ENCODE results near the gene JAM3.
A peak's percentile ranks its signal among the peaks of the same experiment; 100 is the strongest.
"Not testable (repeated sequence)": the region's sequence is repeated elsewhere in the genome, so short reads cannot be mapped to it uniquely, and the experiment has no call there.

The JAM3 gene

DNA sequence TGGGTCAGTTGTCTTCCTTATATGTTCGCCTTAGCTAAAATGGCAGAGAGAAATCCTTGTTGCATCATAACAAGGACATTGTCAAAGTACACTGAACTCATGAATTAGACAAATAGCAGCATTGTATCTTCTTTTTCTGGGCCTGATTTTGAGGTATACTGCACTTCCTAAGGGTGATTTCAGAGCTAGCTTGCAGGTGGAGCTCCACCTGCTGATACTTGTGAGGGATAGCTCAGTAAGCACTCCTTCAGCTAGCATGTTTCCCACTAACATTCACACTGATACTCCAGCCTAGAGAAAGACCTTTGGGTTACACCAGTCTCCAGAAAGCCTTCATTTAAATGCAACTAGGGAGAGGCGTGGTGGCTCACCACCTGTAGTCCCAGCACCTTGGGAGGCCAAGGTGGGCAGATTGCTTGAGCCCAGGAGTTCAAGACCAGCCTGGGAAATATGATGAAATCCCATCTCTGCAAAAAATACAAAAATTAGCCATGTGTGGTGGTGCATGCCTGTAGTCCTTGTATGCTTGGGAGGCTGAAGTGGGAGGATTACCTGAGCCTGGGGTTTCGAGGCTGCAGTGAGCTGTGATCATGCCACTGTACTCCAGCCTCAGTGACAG lies 29.8 kb downstream of the JAM3 start:
- Histone ChIP-seq H3K9ac (ENCODE audit: insufficient read length) (no peak overlapping the region), H3K27ac (no peak overlapping the region), H3K4me3 (no peak overlapping the region), H3K9me3 (ENCODE audit: low read depth, low read length) (no peaks in the 10 kb centered on the region), H3K36me3 (ENCODE audit: insufficient read depth, low read length) (no peaks in the 10 kb centered on the region)
- no peak for DNase-seq (ENCODE audit: low read depth, low spot score)
- TF ChIP-seq EZH2 (IDR thresholded peaks at IDR 0.05) (no peak), FOXP2 (optimal IDR thresholded peaks at IDR 0.05; ENCODE audit: control extremely low read depth, extremely low read length, insufficient read depth) (no peak), POLR2AphosphoS5 (IDR thresholded peaks at IDR 0.05; ENCODE audit: borderline replicate concordance, low read depth, low read length) (no peak)

DNA sequence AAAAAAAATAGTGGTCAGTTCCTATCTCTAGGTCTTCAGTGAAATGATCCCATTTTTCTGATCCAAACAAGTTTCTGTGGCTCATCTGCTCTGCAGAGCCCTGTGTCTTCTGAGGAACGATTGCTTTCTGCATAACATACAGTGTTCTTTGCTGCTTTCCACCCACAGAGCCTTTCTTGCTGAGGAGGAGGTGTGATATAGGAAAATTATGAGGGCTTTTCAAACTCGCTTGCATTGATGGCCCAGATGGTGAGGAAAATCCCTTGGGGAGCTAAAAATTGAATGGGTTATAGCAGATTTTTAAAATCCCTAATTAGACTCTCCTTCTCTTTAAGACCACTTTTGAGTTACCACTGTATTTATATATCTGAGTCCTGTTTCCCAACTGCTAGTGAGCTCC lies 31.3 kb downstream of the JAM3 start:
- no peak for TF ChIP-seq FOXP2 (optimal IDR thresholded peaks at IDR 0.05; ENCODE audit: control extremely low read depth, extremely low read length, insufficient read depth)
- no peak for TF ChIP-seq EZH2 (IDR thresholded peaks at IDR 0.05)
- no peak for TF ChIP-seq POLR2AphosphoS5 (IDR thresholded peaks at IDR 0.05; ENCODE audit: borderline replicate concordance, low read depth, low read length)

DNA sequence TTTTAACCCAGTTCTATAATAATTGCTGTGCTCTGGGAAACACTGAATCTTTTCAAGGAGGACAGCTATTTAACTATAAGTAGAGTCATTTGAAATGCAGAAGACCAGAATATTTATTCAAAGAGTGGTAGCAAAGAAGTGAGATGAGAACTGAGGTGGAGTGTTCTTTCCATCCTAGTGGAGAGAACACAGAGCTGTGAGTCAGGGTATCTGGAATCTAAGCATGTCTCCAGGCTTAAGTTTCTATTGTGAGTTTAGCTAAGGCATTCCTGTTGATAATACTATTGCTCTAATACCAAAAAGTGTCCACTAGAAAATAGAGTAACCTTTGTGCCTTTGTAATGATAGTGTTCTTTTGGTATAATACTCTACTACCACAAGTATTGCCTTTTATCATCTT lies 32.4 kb downstream of the JAM3 start:
- Histone ChIP-seq H3K36me3 (ENCODE audit: insufficient read depth, low read length) (no peaks in the 10 kb centered on the region), H3K9ac (ENCODE audit: insufficient read length) (no peak overlapping the region), H3K27ac (no peak overlapping the region), H3K9me3 (ENCODE audit: low read depth, low read length) (no peaks in the 10 kb centered on the region), H3K4me3 (no peak overlapping the region)
- DNase-seq (ENCODE audit: low read depth, low spot score), result no peak
- no peak for TF ChIP-seq EZH2 (IDR thresholded peaks at IDR 0.05)
- TF ChIP-seq POLR2AphosphoS5 (IDR thresholded peaks at IDR 0.05; ENCODE audit: borderline replicate concordance, low read depth, low read length), result no peak
- no peak for TF ChIP-seq FOXP2 (optimal IDR thresholded peaks at IDR 0.05; ENCODE audit: control extremely low read depth, extremely low read length, insufficient read depth)

More for the DNA sequence above, 31.3 kb downstream of the JAM3 start:
- DNase-seq (ENCODE audit: low read depth, low spot score), result no peak
- Histone ChIP-seq H3K4me3 (no peak overlapping the region), H3K27ac (no peak overlapping the region), H3K9me3 (ENCODE audit: low read depth, low read length) (no peaks in the 10 kb centered on the region), H3K36me3 (ENCODE audit: insufficient read depth, low read length) (no peaks in the 10 kb centered on the region), H3K9ac (ENCODE audit: insufficient read length) (no peak overlapping the region)

DNA sequence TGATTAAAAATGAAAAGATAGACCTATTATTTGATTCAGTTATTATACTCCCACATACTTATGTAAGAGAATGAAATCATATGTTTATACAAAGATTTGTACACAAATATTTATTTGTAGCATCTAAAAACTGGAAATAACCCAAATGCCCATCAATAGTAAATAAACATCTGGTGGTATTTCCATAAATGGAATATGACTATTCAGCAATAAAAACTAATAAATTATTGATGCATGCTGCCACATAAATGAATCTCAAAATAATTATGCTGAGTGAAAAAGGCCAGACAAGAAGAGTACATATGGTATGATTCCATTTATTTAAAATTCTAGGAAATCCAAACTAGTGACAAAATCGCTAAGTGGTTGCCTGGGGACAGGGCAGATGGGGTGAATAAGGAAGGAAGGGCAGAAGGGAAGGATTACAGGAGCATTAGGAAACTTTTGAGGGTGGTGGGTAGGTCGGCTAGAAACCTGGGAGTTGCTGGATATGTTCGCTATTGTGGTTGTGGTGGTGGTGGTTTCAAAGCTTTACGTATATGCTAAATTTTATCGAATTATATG lies 41.5 kb downstream of the JAM3 start:
- no peak overlapping the region for H3K9ac ChIP-seq (ENCODE audit: insufficient read length)
- H3K9me3 ChIP-seq (ENCODE audit: low read depth, low read length), result no peaks in the 10 kb centered on the region
- peak overlapping the region; percentile 49; the same call in 1 of the 2 replicates for H3K27ac ChIP-seq
- TF ChIP-seq POLR2AphosphoS5 (IDR thresholded peaks at IDR 0.05; ENCODE audit: borderline replicate concordance, low read depth, low read length) (no peak), FOXP2 (optimal IDR thresholded peaks at IDR 0.05; ENCODE audit: control extremely low read depth, extremely low read length, insufficient read depth) (no peak), EZH2 (IDR thresholded peaks at IDR 0.05) (no peak)
- no peak overlapping the region for H3K4me3 ChIP-seq
- DNase-seq (ENCODE audit: low read depth, low spot score), result no peak
- peaks cover 3% of the 10 kb centered on the region; the same call in 1 of the 2 replicates for H3K36me3 ChIP-seq (ENCODE audit: insufficient read depth, low read length)

DNA sequence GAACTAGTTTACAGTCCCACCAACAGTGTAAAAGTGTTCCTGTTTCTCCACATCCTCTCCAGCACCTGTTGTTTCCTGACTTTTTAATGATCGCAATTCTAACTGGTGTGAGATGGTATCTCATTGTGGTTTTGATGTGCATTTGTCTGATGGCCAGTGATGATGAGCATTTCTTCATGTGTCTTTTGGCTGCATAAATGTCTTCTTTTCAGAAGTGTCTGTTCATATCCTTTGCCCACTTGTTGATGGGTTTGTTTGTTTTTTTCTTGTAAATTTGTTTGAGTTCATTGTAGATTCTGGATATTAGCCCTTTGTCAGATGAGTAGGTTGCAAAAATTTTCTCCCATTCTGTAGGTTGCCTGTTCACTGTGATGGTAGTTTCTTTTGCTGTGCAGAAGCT lies 44.9 kb downstream of the JAM3 start:
- H3K9me3 ChIP-seq (ENCODE audit: low read depth, low read length); H3K36me3 ChIP-seq (ENCODE audit: insufficient read depth, low read length); DNase-seq (ENCODE audit: low read depth, low spot score); H3K9ac ChIP-seq (ENCODE audit: insufficient read length); H3K4me3 ChIP-seq; H3K27ac ChIP-seq: not testable (repeated sequence)

DNA sequence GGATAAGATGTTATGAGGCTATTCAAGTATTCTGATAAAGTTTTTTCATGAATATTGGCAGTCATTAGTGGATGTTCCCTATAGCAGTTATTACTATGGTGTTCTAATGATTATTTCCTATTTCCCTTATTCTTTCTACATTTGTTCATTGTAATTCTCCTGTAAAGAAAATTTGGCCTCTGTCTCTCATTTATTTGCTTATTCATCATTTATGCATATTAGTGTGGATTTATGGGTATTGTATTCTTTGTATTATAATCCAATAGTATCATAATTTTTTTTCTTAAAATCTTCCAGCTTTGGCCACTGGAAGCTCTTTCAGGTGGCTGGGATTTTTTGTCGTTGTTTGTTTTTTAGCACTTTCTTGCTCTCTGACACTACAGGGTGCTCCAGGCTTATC lies 47.3 kb downstream of the JAM3 start:
- Histone ChIP-seq H3K9me3 (ENCODE audit: low read depth, low read length) (no peaks in the 10 kb centered on the region), H3K27ac (no peak overlapping the region), H3K4me3 (no peak overlapping the region), H3K36me3 (ENCODE audit: insufficient read depth, low read length) (peaks cover 3% of the 10 kb centered on the region; the same call in 1 of the 2 replicates), H3K9ac (ENCODE audit: insufficient read length) (no peak overlapping the region)
- DNase-seq (ENCODE audit: low read depth, low spot score), result no peak
- TF ChIP-seq FOXP2 (optimal IDR thresholded peaks at IDR 0.05; ENCODE audit: control extremely low read depth, extremely low read length, insufficient read depth), result no peak
- TF ChIP-seq EZH2 (IDR thresholded peaks at IDR 0.05), result no peak
- no peak for TF ChIP-seq POLR2AphosphoS5 (IDR thresholded peaks at IDR 0.05; ENCODE audit: borderline replicate concordance, low read depth, low read length)

DNA sequence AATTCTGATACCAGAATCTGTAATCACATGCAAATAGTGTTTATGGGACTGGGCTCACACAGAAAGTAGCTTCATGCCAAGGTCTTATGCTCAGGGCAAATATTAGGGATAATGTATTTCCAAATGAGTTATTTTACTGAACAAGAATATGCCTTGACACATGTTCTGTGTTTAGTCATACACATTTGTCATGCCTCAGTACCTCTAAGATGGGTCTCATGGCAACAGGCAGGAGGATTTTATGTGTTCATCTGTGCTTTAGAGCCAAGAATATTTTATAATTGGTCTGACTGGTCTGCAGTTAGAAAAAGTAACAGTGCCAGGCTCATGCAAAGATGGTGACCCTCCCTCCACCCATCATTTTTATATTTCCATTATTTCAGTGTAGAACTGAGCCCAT lies 49.1 kb downstream of the JAM3 start:
- no peaks in the 10 kb centered on the region for H3K36me3 ChIP-seq (ENCODE audit: insufficient read depth, low read length)
- no peak overlapping the region for H3K27ac ChIP-seq
- no peak overlapping the region for H3K9ac ChIP-seq (ENCODE audit: insufficient read length)
- no peak for DNase-seq (ENCODE audit: low read depth, low spot score)
- H3K4me3 ChIP-seq, result no peak overlapping the region
- TF ChIP-seq POLR2AphosphoS5 (IDR thresholded peaks at IDR 0.05; ENCODE audit: borderline replicate concordance, low read depth, low read length), result no peak
- TF ChIP-seq EZH2 (IDR thresholded peaks at IDR 0.05), result no peak
- no peak for TF ChIP-seq FOXP2 (optimal IDR thresholded peaks at IDR 0.05; ENCODE audit: control extremely low read depth, extremely low read length, insufficient read depth)
- H3K9me3 ChIP-seq (ENCODE audit: low read depth, low read length), result no peaks in the 10 kb centered on the region

DNA sequence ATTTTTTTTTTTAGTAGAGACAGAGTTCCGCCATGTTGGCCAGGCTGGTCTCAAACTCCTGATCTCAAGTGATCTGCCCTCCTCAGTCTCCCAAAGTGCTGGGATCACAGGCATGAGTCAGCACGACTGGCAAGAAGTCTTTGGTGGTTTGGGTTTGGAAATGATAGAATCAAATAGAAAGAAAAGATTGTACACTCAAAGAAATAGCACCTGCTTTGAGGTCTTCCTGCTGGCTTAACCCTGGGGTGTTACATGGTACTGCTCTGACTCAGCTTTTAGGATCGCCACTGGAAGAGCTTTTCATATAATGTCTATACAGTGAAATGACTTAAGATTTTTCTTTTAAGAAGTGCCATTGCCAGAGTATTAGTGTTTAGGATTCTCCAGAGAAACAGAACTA lies 50.2 kb downstream of the JAM3 start:
- Histone ChIP-seq H3K27ac (no peak overlapping the region), H3K4me3 (no peak overlapping the region), H3K9me3 (ENCODE audit: low read depth, low read length) (no peaks in the 10 kb centered on the region), H3K36me3 (ENCODE audit: insufficient read depth, low read length) (no peaks in the 10 kb centered on the region), H3K9ac (ENCODE audit: insufficient read length) (no peak overlapping the region)
- no peak for DNase-seq (ENCODE audit: low read depth, low spot score)
- TF ChIP-seq FOXP2 (optimal IDR thresholded peaks at IDR 0.05; ENCODE audit: control extremely low read depth, extremely low read length, insufficient read depth), result no peak

All from SK-N-MC (cell line).